GM21723 (cell line): ENCODE data around the gene ARHGAP33.

Source experiments
- ATAC-seq: cut with Tn5 transposase; IDR thresholded peaks from one replicate; pipeline ENCODE4 v1.9.1; 2021; ENCODE audit warnings: mild to moderate bottlenecking, moderate library complexity; ENCODE audit not compliant: unreplicated experiment

The ARHGAP33 gene

GRCh38 chr19:35740108-35740422 lies 35.3 kb upstream of the ARHGAP33 start:
- peak; percentile 11 for ATAC-seq

GRCh38 chr19:35740423-35741202 lies 34.8 kb upstream of the ARHGAP33 start:
- ATAC-seq: peak; percentile 48

- ATAC-seq: no peak
Measured at GRCh38 chr19:35741203-35741515, 34.2 kb upstream of the ARHGAP33 start.

- ATAC-seq: no peak
Measured at GRCh38 chr19:35742121-35742724, 33.1 kb upstream of the ARHGAP33 start, which contains the start of gene IGFLR1. TSS of gene IGFLR1 (minus strand) at chr19:35742452. CDS start at chr19:35741180, 1,272 bp downstream.

GRCh38 chr19:35743640-35744429 lies 31.5 kb upstream of the ARHGAP33 start:
- ATAC-seq: no peak

GRCh38 chr19:35744430-35745327 lies 30.7 kb upstream of the ARHGAP33 start:
- peak; percentile 39 for ATAC-seq

GRCh38 chr19:35745328-35746086 lies 29.9 kb upstream of the ARHGAP33 start, which contains the start of the genes PSENEN and U2AF1L4:
TSS of gene PSENEN (plus strand) at chr19:35745651. CDS start at chr19:35745931, 280 bp downstream.
TSS of gene U2AF1L4 (minus strand) at chr19:35745418. CDS start at chr19:35745391, 27 bp downstream.
- ATAC-seq: peak; percentile 43

- ATAC-seq: no peak
Measured at GRCh38 chr19:35746087-35746462, 29.3 kb upstream of the ARHGAP33 start.

GRCh38 chr19:35746531-35746930 lies 28.8 kb upstream of the ARHGAP33 start:
- ATAC-seq: no peak

GRCh38 chr19:35748106-35749020 lies 27.0 kb upstream of the ARHGAP33 start, which contains the start of gene LIN37:
TSS of gene LIN37 (plus strand) at chr19:35748576. CDS start at chr19:35748725, 149 bp downstream.
- peak; percentile 61 for ATAC-seq

GRCh38 chr19:35750167-35750566 lies 25.2 kb upstream of the ARHGAP33 start:
- ATAC-seq: no peak

- ATAC-seq: no peak
Measured at GRCh38 chr19:35751839-35752745, 23.3 kb upstream of the ARHGAP33 start.

GRCh38 chr19:35752746-35753350 lies 22.5 kb upstream of the ARHGAP33 start:
- ATAC-seq: no peak

GRCh38 chr19:35753634-35754369 lies 21.6 kb upstream of the ARHGAP33 start:
- ATAC-seq: no peak

GRCh38 chr19:35754370-35755130 lies 20.8 kb upstream of the ARHGAP33 start:
- no peak for ATAC-seq

- no peak for ATAC-seq
Measured at GRCh38 chr19:35755131-35755549, 20.2 kb upstream of the ARHGAP33 start.
